ENCODE data around the gene SUFU. TPM values are rescaled to one million over a fixed set of nuclear protein-coding genes. Genes with fewer than 3 reads are reported as not detected.
A peak's percentile ranks its signal among the peaks of the same experiment; 100 is the strongest.

The SUFU gene
- total RNA-seq, 4 donors from 2014 or later = 5.0 to 8.9 (median 6.8) TPM

GRCh38 chr10:102632394-102633111 is 128.8 kb downstream of the SUFU start:
- intact Hi-C loops (cut with DNase I) = no loop called here
- no peak for DNase-seq
- H3K4me3 ChIP-seq = no peak overlapping the region
- H3K27me3 ChIP-seq = no peaks in the 10 kb centered on the region
- no peaks in the 10 kb centered on the region for H3K9me3 ChIP-seq
- 34 to 39% methylated on average over 5 of the region's 5 CpGs for WGBS, 2 donors
- H3K36me3 ChIP-seq = peaks cover 0 to 36% (median 0%) of the 10 kb centered on the region in 3 donors
- peaks cover 35 to 81% (median 48%) of the 10 kb centered on the region in 3 donors for H3K4me1 ChIP-seq
- TF ChIP-seq POLR2A (IDR thresholded peaks at IDR 0.05) (no peak), CTCF (IDR thresholded peaks at IDR 0.05) (no peak)
- H3K27ac ChIP-seq = peak overlapping the region; percentile 22 to 81 (median 58)

DNA sequence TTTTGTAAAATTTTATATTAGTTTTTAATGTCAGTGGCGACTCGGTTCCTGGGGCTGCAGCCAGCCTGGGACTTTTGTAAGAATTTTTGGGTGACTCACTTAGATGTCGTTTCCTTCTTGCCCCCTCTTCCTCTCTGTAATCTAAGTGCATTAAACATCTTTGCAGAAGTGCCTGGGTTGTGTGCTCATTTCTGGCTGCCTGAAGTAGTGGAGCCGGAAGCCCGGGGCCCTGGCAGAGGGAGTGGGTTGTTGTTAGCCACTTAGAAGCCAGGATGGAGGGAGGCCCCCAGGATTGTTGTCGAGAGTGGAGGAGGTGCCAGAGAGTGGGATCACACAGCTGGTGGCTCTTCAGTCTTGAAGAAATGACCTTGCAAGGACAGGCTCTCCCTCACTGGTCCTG is 129.5 kb downstream of the SUFU start:
- WGBS, 2 donors = 11 to 16% methylated on average over 3 to 6 of the region's 6 CpGs
- TF ChIP-seq CTCF (IDR thresholded peaks at IDR 0.05) (no peak), POLR2A (IDR thresholded peaks at IDR 0.05) (no peak)
- peaks cover 0 to 36% (median 0%) of the 10 kb centered on the region in 3 donors for H3K36me3 ChIP-seq
- DNase-seq = no peak
- no peaks in the 10 kb centered on the region for H3K27me3 ChIP-seq
- peak overlapping the region; percentile 34 to 81 (median 58) for H3K27ac ChIP-seq
- intact Hi-C loops (cut with DNase I) = no loop called here
- no peak overlapping the region for H3K4me3 ChIP-seq
- H3K9me3 ChIP-seq = no peaks in the 10 kb centered on the region
- peaks cover 29 to 74% (median 41%) of the 10 kb centered on the region in 3 donors for H3K4me1 ChIP-seq

DNA sequence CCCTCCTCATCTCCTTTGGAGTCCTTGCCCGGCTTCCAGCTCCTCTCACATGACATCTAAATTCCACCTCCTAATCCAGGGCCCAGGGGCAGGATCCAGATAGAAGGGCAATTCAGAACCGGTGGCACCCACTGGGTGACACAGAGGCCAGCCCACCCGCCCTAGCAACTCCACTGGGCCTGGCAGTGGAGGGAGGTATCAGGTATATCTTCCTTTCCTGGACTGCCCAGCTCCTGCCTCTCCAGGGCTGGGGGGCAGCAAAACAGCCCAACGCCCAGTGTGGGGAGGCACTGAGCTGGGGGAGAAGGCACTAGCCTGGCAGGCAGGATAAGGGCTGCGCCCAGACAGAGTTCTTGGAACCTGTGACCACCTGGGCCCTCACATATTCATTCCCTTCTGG is 130.1 kb downstream of the SUFU start:
- H3K4me3 ChIP-seq = no peak overlapping the region
- peaks cover 0 to 30% (median 0%) of the 10 kb centered on the region in 3 donors for H3K36me3 ChIP-seq
- DNase-seq = no peak
- WGBS, 2 donors = 17 to 80% methylated on average over 1 of the region's 5 CpGs
- H3K4me1 ChIP-seq = peaks cover 29 to 68% (median 35%) of the 10 kb centered on the region in 3 donors
- no peaks in the 10 kb centered on the region for H3K27me3 ChIP-seq
- no peak for TF ChIP-seq CTCF (IDR thresholded peaks at IDR 0.05)
- no peak for TF ChIP-seq POLR2A (IDR thresholded peaks at IDR 0.05)
- intact Hi-C loops (cut with DNase I) = no loop called here
- no peaks in the 10 kb centered on the region for H3K9me3 ChIP-seq
- H3K27ac ChIP-seq = peak overlapping the region; percentile 34 to 81 (median 58)

DNA sequence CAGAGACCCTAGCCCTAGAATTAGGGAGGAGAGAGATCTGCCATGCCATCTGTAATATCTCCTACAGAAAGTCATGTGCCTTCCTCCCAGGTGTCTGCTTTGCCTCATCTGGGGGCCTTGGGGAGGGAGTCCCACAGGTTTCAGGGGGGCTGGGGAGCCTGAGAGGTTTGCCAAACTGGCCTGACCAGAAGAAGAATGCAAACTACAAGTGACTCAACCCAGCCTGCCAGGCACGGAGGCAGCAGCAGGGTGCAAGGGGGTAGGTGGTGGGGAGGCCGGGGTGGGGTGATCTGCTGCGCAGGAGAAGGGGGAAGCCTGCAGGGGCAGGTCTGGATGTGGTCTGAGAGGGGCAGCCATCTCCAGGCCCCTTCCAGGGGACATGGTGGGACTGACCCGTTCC is 130.9 kb downstream of the SUFU start:
- WGBS, 2 donors = 46 to 47% methylated on average over 3 to 4 of the region's 4 CpGs
- Histone ChIP-seq H3K27me3 (no peaks in the 10 kb centered on the region), H3K4me3 (no peak overlapping the region), H3K9me3 (no peaks in the 10 kb centered on the region), H3K36me3 (peaks cover 0 to 24% (median 0%) of the 10 kb centered on the region in 3 donors), H3K27ac (peak overlapping the region in 3 of 4 donors; percentile 2 to 73 (median 43)), H3K4me1 (peaks cover 29 to 60% (median 35%) of the 10 kb centered on the region in 3 donors)
- intact Hi-C loops (cut with DNase I) = no loop called here
- no peak for TF ChIP-seq CTCF (IDR thresholded peaks at IDR 0.05)
- no peak for TF ChIP-seq POLR2A (IDR thresholded peaks at IDR 0.05)
- no peak for DNase-seq

GRCh38 chr10:102635377-102635776 is 131.6 kb downstream of the SUFU start:
- H3K4me3 ChIP-seq = no peak overlapping the region
- H3K4me1 ChIP-seq = peaks cover 24 to 53% (median 35%) of the 10 kb centered on the region in 3 donors
- H3K27ac ChIP-seq = peak overlapping the region in 2 of 4 donors; percentile 2 to 73
- no peaks in the 10 kb centered on the region for H3K9me3 ChIP-seq
- no peaks in the 10 kb centered on the region for H3K27me3 ChIP-seq
- TF ChIP-seq CTCF (IDR thresholded peaks at IDR 0.05) (no peak), POLR2A (IDR thresholded peaks at IDR 0.05) (no peak)
- peaks cover 0 to 17% (median 0%) of the 10 kb centered on the region in 3 donors for H3K36me3 ChIP-seq
- 50 to 54% methylated on average over 4 of the region's 4 CpGs for WGBS, 2 donors
- no peak for DNase-seq
- intact Hi-C loops (cut with DNase I) = no loop called here

All from esophagus squamous epithelium (tissue), 5 donors.